CD4-positive, alpha-beta T cell treated with Interleukin-21 for 1 hour (primary cell): ENCODE data around the gene MAP3K1.
"Not testable (repeated sequence)": the region's sequence is repeated elsewhere in the genome, so short reads cannot be mapped to it uniquely, and the experiment has no call there.

Source experiments
- DNase-seq: peaks from one replicate; pipeline ENCODE4 v3.0.0-alpha.2; 2020

Gene MAP3K1

DNA sequence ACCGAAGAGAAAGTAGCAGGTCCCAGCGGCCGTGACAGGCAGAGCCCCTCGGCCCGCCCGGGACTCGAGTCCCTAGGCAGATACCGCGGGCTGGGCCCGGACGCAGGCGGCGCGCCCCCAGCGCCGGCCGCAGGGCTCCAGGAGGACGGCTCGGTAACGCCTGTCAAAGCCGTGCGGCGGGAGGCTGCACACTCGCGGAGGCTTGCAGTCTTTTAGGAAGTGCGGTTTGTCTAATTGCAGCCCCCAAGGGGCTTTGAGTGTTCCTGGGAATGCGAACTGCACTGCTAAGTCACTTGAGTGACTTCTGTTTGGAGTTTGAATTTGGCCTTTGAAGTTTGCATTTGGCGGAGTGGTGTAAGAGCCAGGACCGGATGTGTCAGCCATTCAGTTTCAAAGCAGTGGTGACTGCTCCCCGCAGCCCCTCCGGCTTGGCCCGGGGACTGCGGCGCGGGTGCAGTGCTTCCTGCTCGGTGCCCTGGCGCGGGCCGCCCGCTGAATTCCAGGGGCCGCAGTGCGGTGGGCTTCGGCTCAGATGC lies 1.3 kb downstream of the MAP3K1 start:
- DNase-seq: peak; percentile 66

GRCh38 chr5:56817263-56818014 lies 2.1 kb downstream of the MAP3K1 start:
- peak; percentile 35 for DNase-seq

DNA sequence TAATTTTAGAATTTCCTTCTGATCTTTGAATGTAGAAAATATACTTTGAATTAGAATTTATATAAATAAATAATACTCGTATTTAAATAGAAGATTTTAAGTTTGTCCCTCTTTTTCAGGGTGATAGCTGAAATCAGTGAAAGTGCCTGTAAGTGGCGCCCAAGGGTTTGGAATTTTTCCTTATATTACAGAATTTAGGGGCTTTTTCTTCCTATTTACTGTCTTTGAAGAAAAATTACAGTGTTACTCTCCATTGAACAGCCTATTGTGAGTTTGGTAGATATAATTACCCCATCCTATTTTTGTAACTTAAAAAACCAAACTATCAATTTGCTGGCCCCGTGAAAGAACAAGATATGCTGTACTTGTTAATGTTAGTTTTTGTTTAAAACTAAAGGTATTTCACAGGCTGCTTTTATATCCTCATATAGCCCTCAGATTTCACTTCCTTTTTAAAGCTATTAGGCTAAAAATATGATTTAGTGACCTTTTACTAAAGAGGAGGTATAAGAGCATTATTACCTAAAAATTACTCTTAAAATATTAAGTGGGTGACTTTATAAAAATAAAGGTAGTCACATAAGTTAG lies 3.2 kb downstream of the MAP3K1 start:
- peak; percentile 27 for DNase-seq

DNA sequence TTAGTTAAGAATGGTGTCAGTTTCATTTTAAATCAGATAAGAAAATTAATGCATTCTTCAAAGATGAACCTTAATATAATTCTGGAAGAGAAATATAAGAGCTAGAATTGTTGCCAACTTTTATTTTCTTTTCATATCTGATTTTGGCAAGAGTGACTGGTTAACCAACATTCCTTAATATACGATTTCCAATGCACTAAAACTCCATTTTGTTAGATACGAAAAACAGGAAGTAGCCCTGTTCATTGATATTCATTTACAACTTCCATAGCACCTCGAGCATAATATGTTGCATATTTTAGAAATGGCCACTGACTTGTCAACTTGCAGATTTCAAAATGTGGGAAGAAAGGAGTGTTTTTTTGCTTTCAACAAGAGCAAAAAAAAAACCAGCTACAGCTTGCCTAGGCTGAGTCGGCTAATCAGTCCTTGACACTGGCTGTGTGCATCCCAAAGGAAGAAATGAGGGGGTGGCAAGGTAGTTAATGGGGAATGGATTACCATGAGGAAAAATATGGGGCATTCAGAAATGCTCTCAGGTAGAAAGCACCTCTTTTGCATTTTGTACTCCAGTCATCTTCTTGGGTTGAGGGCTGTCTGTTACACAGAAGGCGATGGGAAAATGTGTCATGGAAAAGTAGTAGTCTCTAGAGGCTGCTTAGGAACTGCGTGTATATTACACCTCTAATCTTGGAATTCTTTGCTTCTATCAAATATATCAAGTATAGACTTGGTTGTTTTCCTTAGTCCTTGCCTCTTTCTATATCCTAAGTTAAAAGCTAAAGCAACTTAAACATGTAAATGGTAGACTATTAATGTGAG lies 3.9 kb downstream of the MAP3K1 start:
- peak; percentile 31 for DNase-seq

GRCh38 chr5:56821868-56822267 lies 6.5 kb downstream of the MAP3K1 start:
- not testable (repeated sequence) for DNase-seq

DNA sequence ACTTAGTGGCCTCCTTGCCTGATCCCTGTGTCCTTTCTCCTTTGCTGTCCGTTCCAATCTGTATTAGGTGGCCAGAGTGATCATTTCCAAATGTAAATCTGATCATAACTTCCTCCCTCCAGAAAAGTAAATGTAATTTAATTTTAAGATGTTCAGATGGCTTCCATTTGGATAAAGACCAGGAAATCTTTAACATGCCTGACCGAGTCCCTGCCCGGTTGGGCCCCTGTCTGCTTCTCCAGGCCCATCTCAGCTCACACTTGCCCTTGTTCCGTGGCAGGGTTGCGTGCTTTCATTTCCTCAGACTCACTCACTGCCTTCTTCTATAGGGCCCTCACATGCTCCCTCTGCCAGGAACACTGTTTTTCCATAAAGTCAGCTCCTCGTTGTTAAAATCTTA lies 7.6 kb downstream of the MAP3K1 start:
- DNase-seq: no peak

DNA sequence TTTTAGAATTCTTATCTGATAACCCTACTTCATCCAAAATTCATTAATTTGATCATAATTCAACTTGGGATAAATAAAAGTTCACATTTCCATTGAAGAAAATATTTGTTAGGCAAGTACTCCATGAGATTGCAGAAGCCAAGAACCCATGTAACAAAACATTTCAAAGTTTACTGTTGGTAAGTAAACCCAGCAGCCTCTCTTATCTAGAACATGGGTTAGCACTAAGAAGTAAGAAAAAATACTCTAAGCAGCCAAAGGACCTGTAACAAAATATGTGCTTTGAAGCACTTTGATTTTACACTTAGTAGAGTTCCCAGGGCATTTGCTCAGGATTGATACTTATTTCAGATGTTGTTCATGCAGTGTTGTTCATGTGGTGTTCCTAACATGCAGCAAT lies 8.7 kb downstream of the MAP3K1 start:
- DNase-seq: no peak

- no peak for DNase-seq
Measured at GRCh38 chr5:56825222-56825824, 10.0 kb downstream of the MAP3K1 start.

GRCh38 chr5:56827049-56827448 lies 11.7 kb downstream of the MAP3K1 start:
- peak; percentile 39 for DNase-seq

- no peak for DNase-seq
Measured at GRCh38 chr5:56827924-56828323, 12.6 kb downstream of the MAP3K1 start.

DNA sequence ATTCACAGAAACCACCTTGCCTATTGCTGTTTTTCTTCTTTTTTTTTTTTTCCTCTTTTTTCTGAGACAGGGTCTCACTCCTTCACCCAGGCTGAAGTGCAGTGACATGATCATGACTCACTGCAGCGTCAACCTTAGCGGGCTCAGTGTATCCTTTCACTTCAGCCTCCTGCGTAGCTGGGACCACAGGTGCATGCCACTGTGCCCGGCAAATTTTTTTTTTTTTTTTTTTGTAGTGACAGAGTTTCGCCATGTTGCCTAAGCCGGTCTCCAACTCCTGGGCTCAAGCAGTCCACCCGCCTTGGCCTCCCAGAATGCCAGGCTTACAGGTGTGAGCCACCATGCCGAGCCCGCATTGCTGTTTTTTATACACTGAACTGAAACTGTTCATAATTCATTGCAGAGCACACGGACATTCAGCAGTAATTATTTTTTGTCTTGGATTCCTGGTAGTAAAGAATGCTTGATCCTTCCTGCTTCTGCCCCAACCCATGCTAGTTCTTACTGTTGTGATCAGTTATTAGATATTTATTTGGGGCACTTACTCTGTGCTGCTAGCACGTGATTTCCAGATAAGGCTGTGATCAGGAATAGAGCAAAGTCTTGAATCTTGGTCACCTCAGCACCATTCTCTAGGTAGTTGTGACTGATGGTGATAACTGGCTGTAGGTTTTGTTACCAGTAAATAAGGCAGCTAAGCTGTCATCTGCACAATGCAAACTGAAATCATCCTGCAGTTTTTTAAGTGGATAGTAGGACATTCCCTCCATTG lies 14.0 kb downstream of the MAP3K1 start:
- DNase-seq: peak; percentile 65

GRCh38 chr5:56831773-56832172 lies 16.4 kb downstream of the MAP3K1 start:
- DNase-seq: no peak

- DNase-seq: no peak
Measured at GRCh38 chr5:56833325-56833724, 18.0 kb downstream of the MAP3K1 start.

- DNase-seq: no peak
Measured at GRCh38 chr5:56837381-56837780, 22.0 kb downstream of the MAP3K1 start.

DNA sequence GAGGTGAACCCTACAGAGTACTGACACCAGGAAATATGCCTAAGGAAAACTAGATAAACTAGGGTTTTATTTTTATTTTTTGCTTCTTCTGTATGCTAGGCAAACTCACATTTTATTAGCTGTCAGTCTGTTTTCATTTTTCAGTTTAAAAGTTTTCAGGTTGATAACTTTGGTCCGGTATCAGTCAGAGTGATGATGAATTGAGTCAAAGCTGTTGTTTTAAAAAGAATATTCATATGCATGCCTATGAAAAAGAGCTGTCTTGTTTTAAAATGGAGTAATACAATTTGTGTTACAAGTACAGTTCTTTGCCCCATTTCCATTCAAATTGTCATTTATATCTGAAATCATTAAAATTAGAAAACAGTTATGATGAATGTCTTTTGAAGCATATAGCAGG lies 22.6 kb downstream of the MAP3K1 start:
- DNase-seq: no peak

GRCh38 chr5:56838409-56839039 lies 23.2 kb downstream of the MAP3K1 start:
- DNase-seq: peak; percentile 73

- DNase-seq: no peak
Measured at GRCh38 chr5:56839062-56839461, 23.7 kb downstream of the MAP3K1 start.

GRCh38 chr5:56840597-56840996 lies 25.2 kb downstream of the MAP3K1 start:
- DNase-seq: no peak

GRCh38 chr5:56845277-56845676 lies 29.9 kb downstream of the MAP3K1 start:
- DNase-seq: no peak

DNA sequence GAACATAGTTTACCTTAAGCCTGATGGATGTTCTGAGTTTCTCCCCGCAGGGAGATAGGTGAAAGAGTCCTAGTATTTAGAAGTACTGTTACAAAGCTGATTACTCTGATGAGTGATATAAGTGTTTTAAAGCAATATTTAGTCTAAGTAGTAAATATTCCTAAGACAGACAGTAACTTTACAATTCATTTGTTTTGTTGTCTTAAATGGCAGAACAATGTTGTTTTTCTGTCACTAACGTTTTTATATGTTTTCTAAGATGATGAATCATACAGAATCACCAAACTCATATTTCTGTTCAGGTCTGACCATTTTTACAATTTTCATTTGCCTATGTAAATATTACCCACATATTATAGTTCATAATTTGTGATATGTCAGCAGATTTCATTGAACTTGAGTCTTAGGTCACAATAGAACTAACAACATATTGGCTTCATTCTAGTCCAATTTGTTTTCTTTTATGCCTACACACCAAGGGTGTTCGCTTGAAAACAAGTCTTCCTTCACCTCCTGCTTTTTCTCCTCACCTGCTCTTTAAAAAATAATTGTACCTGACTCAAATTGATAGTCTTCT lies 30.6 kb downstream of the MAP3K1 start:
- DNase-seq: no peak

GRCh38 chr5:56848206-56848605 lies 32.9 kb downstream of the MAP3K1 start:
- no peak for DNase-seq

DNA sequence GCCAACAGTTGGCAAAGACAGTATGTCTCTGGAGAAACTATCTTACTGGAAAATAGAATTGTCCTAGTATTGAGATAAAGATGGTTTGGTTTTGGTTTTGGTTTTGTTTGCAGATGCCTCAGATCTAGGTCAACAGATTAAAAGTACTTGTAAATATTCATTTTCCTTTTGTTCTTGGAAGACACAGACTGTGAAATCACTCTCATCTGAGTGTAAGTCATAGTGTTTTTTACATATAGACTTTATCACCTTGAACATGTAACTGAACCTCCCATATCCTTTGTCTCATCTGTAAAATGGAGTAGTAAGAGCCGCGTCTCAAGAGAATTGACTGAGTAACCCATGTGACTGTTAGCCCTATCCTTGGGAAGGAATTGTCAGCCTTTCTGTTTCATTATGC lies 34.3 kb downstream of the MAP3K1 start:
- no peak for DNase-seq
